Thoracic aorta (tissue), 2 donors: ENCODE measurements around the gene S1PR3. TPM values are rescaled to one million over a fixed set of nuclear protein-coding genes. Genes with fewer than 3 reads are reported as not detected.

ENCODE experiments used
- ATAC-seq: fragments of 150-250 bp; one replicate; pipeline ENCODE4 v1.8.0; 2017; ENCODE audit warnings: low read depth; ENCODE audit not compliant: insufficient number of reproducible peaks, low FRiP score
- DNase-seq: peaks from one replicate; pipeline ENCODE4 v3.0.0-alpha.2; 2020; ENCODE audit warnings: low spot score
- H3K27ac ChIP-seq, 2 donors: fragments of 200-600 bp; sonication (generic); 1 replicate in 1 of 2; 2 replicates in 1 of 2; pipeline ENCODE4 v1.5.1; 2016; ENCODE audit warnings: mild to moderate bottlenecking in 2 of 2, moderate library complexity in 2 of 2
- H3K27me3 ChIP-seq: fragments of 200-600 bp; sonication (generic); replicated peaks from 2 replicates; pipeline ENCODE4 v1.6.0; 2016; ENCODE audit warnings: mild to moderate bottlenecking; ENCODE audit not compliant: insufficient read depth
- H3K36me3 ChIP-seq: fragments of 200-600 bp; sonication (generic); one replicate; pipeline ENCODE4 v1.5.1; 2016
- H3K4me1 ChIP-seq, 2 donors: fragments of 200-600 bp; sonication (generic); 1 replicate in 1 of 2; 2 replicates in 1 of 2; pipeline versions ENCODE4 v1.5.1 to v1.6.0; 2016; ENCODE audit warnings: low read depth in 2 of 2, mild to moderate bottlenecking in 1 of 2; ENCODE audit not compliant: control insufficient read depth in 1 of 2
- H3K4me3 ChIP-seq: fragments of 200-600 bp; sonication (generic); 2 replicates; pipeline ENCODE4 v1.5.1; 2016; ENCODE audit warnings: mild to moderate bottlenecking
- H3K9me3 ChIP-seq: fragments of 200-600 bp; sonication (generic); 2 replicates; pipeline ENCODE4 v1.5.1; 2016
- CTCF ChIP-seq: fragments of 200-600 bp; sonication (generic); IDR thresholded peaks from one replicate; pipeline ENCODE4 v1.5.1; 2019; ENCODE audit warnings: antibody characterized with exemption
- total RNA-seq, 2 donors: library from RNA; depleted of rRNA; stranded (reverse); fragments of >200 nt; gene quantifications; one replicate each; pipeline versions ENCODE4 v1.1.0 to v1.2.3, GENCODE V29; 2016

The S1PR3 gene
- total RNA-seq, 2 donors from 2014 or later: 125 to 173 TPM

GRCh38 chr9:89006267-89006666, 15.0 kb downstream of the S1PR3 start:
- DNase-seq: no peak
- no peak for ATAC-seq
- no peak for TF ChIP-seq CTCF
- Histone ChIP-seq H3K9me3 (no peaks in the 10 kb centered on the region), H3K4me3 (no peak overlapping the region), H3K36me3 (peaks cover 23% of the 10 kb centered on the region), H3K4me1 (peaks cover 0 to 7% of the 10 kb centered on the region in 2 donors), H3K27ac (no peak overlapping the region), H3K27me3 (no peaks in the 10 kb centered on the region)

GRCh38 chr9:89006996-89007967, 16.0 kb downstream of the S1PR3 start:
- no peak for TF ChIP-seq CTCF

GRCh38 chr9:89008055-89008743, 16.9 kb downstream of the S1PR3 start:
- Histone ChIP-seq H3K27me3 (no peaks in the 10 kb centered on the region), H3K27ac (no peak overlapping the region), H3K4me3 (no peak overlapping the region), H3K9me3 (no peaks in the 10 kb centered on the region), H3K36me3 (peaks cover 5% of the 10 kb centered on the region), H3K4me1 (no peaks in the 10 kb centered on the region)
- DNase-seq (no peak), ATAC-seq (no peak)
- TF ChIP-seq CTCF: no peak

More at GRCh38 chr9:89006996-89007967, 16.0 kb downstream of the S1PR3 start:
- Histone ChIP-seq H3K9me3 (no peaks in the 10 kb centered on the region), H3K4me3 (no peak overlapping the region), H3K4me1 (no peaks in the 10 kb centered on the region), H3K27ac (no peak overlapping the region), H3K36me3 (peaks cover 15% of the 10 kb centered on the region), H3K27me3 (no peaks in the 10 kb centered on the region)
- no peak for DNase-seq
- no peak for ATAC-seq

- Histone ChIP-seq H3K27me3 (no peaks in the 10 kb centered on the region), H3K36me3 (no peaks in the 10 kb centered on the region), H3K9me3 (no peaks in the 10 kb centered on the region), H3K4me1 (no peaks in the 10 kb centered on the region), H3K4me3 (no peak overlapping the region), H3K27ac (no peak overlapping the region)
- no peak for DNase-seq
- TF ChIP-seq CTCF: no peak
- no peak for ATAC-seq
These were observed 17.7 kb downstream of the S1PR3 start for GRCh38 chr9:89008744-89009545.

GRCh38 chr9:89009546-89009840, 18.2 kb downstream of the S1PR3 start:
- Histone ChIP-seq H3K4me3 (no peak overlapping the region), H3K4me1 (no peaks in the 10 kb centered on the region), H3K36me3 (no peaks in the 10 kb centered on the region), H3K9me3 (no peaks in the 10 kb centered on the region), H3K27me3 (no peaks in the 10 kb centered on the region), H3K27ac (no peak overlapping the region)
- TF ChIP-seq CTCF: no peak
- DNase-seq (no peak), ATAC-seq (no peak)
